HG03575 (cell line): ENCODE results near the gene LENG1.
"Not testable (repeated sequence)": the region's sequence is repeated elsewhere in the genome, so short reads cannot be mapped to it uniquely, and the experiment has no call there.

Source experiments
- ATAC-seq: cut with Tn5 transposase; IDR thresholded peaks from one replicate; pipeline ENCODE4 v1.9.1; 2021; ENCODE audit not compliant: unreplicated experiment, insufficient number of reproducible peaks, low FRiP score; ENCODE audit errors: extremely low read depth

The LENG1 gene

DNA sequence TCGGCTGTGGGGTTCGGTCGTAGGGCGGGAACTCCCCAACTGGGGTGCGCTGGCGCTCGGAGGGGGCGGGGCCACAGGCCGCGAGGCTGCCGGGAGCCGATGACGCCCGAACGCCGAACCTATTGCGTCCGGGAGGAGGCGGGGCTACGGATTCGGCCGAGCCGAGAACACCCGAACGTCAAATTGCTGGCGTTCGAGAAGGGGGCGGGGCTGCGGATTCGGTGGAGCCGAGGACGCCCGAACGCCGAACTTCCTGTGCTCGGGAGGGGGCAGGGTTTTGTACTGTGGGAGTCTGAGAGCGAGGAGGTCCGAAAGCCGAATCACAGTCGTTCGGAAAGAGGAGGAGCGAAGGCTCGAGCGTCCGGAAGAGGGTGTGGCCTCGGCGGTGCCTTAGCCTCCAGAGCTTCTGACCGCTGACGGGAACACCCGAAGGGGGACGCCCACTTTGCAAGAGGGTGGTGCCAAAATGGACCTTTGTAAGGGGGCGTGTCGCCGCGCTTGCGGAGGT is 31.0 kb upstream of the LENG1 start:
- peak; percentile 23 for ATAC-seq

DNA sequence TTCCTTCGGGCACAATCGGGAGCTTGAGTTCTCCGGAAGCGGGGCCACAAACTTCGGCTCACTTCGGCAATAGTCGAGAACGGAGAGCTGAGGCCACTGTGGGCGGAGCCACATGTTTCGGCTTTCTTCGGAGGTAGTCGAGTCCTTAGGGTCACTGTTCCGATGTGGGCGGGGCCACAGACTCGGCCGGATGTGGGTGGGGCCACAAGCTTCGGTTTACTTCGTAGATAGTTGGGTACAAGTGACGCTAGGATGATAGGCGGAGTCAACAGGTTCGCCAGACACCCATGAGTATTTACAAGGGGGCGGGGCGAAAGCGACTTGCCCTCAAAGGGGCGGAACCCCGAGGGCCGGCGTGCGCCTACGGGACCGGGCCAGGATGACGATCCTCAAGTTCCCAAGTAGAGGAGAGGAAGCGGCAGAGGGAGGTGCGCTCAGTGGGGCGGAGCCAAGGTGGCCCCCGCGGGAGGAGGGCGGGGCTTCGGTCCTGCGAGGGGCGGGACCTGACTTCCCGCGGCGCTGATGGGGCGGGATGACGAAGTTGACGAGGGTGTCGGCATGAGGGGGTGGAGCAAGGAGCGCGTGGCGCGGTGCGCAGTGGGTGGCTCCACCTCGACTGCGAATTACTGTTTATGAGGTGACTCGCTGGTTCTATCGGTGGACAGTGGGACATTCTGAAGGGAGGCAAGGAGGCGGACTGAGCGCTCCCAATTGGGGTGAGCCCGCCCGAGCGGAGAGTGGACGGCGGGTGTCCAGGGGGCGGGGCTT is 30.4 kb upstream of the LENG1 start:
- ATAC-seq, result peak; percentile 36

- ATAC-seq, result no peak
These were observed 29.7 kb upstream of the LENG1 start, which contains the start of gene MBOAT7 for GRCh38 chr19:54189145-54189734. TSS of gene MBOAT7 (minus strand) at chr19:54189580. CDS start at chr19:54188508, 1,072 bp downstream.

DNA sequence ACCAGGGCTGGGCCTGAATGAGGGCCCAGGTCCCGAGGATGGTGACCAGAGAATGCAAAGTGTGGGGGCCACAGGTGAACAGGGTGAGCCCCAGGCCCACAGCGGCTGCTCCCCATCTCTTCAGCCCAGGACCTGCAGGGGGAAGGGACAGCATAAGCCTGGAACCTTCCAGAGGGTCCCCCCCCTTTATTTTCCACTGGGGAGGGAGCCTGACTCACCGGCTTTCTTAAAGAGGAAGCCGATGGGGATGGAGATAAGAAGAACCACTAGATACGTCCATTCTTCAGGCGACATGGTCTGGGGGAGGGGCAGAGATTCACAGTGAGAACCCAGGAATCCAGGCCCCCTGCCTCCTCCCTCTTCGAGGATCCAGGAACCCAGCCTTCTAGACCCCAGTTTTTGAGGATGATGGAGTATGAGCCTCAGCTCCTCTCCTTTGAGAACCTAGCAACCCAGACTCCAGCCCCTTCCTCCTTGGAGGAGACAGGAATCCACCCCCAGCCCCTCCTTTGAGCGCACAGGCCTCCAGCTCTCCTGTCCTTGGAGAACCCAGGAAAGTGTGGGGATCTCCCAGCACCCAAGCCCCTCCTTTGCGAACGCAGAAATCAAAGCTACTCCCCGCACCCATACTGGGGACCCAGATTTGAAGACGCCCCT is 28.8 kb upstream of the LENG1 start:
- ATAC-seq, result no peak

GRCh38 chr19:54186934-54187381 is 27.4 kb upstream of the LENG1 start:
- ATAC-seq, result no peak

DNA sequence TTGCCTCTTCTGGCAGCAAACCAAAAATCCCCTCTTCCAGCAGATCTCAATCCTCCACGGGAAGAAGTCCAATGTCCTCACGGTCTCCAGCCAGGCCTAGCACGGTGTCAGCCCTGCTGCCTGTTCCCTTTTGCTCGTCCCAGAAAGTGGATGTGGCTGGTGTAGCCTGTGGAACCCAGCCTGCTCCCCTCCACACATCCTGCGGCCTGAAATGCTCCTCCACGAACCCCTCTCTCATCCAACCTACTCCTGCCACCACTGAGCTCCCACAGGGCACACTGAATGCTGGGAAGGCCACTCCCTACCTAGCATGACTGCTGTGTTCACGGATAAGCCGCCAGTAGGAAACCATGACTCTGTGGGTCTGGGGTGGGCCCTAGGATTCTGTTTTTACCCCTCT is 26.8 kb upstream of the LENG1 start:
- no peak for ATAC-seq

DNA sequence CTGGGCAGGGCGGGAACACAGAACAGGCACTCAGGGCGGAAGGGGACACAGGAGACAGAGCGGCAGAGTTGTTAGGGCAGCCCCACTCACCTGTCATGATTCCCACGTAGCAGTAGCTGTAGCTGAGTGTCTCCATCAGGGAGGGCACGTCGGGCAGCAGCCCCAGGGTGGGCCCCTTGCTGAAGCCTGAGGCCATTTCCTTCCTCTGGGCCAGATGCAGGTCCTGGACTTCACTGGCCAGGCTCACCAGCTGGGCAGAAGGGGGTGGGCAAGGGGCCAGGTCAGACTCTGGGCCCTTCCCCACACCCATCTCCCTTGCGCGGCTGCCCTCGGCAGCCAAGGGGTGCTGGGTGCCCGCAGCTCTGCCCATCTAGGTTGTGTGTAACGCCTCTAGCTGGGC is 23.9 kb upstream of the LENG1 start:
- ATAC-seq, result no peak

DNA sequence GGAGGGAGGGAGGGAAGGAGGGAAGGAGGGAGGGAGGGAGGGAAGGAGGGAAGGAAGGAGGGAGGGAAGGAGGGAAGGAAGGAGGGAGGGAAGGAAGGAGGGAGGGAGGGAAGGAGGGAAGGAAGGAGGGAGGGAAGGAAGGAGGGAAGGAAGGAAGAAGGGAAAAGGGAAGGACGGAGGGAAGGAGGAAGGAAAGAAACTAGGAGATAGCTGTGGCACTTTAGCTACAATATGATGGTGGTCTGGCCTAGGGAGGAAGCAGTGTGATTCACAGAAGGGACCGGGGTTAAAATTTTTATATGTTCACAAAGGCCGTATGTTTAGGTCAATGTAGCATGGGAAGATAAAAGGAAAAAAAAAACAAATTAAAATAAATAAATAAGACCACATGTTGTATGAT is 22.4 kb upstream of the LENG1 start:
- ATAC-seq, result not testable (repeated sequence)

DNA sequence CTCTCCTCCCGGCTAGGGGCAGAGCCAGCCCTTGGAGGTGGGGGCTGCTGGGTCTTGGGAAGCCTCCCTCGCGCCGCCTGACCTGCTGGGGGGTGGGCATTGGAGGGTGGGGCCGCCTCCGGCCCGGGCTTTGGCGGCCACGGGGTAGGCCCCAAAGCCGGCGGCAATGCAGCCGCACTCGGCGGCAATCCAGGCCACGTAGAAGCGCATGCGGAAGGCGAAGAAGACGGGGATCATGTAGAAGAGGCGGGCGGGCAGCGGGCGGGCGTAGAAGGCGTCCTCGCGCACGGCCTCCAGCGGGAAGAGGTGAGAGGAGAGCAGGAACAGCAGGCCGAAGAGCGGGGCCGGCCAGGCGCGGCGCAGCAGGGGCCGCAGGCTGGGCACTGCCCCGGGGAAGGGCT is 21.2 kb upstream of the LENG1 start:
- no peak for ATAC-seq

DNA sequence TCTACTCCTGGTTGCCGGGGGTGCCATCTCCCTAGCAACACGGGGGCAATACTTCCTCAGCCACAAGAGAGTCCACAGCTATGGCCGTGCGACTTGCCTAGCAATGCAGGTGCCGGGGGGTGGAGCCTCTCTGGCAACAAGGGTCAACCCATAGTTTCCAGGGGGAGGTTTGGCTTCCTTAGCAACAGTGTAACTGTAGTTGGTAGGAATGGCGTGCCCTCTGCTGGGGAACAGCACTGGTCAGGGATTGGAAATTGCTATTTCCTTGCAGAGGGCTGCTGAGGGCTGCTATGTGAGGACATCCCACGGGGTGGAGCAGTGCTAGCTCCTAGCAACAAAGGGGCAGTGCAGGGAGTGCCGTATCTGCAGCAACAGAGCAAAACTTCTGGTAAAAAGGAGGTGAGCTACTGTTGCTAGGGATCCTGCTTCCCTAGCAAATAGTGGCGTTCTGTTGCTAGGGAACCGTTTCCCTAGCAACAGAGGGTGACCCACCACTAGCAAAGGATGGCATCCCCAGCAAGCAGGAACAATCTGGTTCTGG is 20.5 kb upstream of the LENG1 start:
- no peak for ATAC-seq

DNA sequence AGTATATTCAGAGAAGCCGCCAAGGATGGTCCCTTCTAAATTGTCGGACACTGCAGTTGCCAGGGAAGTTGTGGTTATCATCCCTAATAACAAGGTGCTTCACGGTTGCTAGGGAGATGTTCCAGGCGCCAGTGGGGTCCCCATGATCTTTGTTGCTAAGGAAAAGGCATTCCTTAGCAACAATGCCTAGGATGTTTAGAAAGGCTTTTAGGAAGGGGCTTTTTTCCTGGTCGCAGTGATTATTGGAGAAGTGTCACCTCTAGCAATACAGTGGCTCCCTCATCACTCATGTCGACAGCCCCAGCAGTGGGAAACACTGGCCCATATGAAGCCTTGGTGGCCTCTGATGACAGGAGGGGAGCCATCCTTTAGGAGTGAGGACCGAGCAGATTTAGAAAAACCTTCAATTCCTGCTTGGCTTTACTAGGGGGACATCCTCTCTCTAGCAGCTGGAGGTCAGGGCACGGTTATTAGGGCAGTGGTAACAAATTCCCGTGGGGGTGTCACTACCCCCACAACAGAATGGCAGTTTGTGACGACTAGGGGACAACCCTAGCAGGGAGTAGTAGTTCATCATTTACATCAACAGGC is 19.8 kb upstream of the LENG1 start:
- no peak for ATAC-seq

GRCh38 chr19:54178581-54179261 is 19.2 kb upstream of the LENG1 start:
- no peak for ATAC-seq

DNA sequence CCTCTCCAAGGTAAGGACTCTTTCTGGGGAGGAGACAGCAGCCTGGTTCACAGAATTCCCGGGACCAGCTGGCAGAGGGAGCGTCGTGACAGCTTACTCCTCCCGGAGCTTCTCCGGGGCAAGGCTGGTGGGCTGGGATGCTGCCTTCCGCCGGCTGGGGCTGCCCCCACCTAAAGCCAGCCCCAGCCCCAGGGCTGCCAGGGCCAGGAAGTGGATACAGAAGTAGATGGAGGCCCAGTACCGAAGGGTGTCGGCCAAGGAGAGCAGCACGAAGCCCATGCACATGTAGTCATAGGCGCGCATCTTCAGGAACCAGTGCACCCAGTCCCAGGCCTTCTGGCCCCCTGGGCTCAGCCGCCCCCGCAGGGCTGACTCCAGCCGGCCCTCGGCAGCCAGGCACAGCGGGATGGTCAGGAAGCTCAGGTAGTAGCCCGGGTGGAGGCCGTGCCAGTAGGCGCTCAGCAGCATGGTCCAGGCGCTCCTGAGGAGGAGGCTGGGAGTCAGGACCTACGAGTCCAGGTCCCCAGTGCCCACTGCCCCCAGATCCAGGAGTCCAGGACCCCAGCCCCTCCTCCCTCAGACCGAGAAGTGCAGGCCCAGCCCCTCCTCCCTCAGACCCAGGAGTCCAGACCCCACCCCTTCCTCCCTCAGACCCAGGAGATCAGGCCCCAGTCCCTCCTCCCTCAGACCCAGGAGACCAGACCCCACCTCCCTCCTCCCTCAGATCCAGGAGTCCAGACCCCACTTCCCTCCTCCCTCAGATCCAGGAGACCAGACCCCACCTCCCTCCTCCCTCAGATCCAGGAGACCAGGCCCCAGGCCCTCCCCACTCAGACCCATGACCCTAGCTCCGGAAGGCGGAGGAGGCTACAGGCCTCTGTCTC is 14.7 kb upstream of the LENG1 start:
- no peak for ATAC-seq

DNA sequence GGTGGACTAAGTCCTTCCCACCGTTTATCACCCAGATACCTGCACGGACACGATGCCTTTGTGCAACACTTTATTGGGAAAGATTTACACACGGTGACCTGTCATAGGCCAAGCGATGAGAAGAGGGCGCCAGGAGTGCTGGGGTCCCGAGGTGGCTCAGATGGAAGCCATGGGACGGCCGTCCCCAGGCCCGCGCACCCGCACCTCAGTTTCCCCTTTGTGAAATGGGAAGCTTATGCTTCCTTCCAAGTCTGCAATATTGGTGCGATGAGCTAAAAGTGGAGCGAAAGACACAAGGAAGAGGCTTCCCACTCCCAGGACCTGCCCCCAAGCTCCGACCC is 13.8 kb upstream of the LENG1 start:
- no peak for ATAC-seq

DNA sequence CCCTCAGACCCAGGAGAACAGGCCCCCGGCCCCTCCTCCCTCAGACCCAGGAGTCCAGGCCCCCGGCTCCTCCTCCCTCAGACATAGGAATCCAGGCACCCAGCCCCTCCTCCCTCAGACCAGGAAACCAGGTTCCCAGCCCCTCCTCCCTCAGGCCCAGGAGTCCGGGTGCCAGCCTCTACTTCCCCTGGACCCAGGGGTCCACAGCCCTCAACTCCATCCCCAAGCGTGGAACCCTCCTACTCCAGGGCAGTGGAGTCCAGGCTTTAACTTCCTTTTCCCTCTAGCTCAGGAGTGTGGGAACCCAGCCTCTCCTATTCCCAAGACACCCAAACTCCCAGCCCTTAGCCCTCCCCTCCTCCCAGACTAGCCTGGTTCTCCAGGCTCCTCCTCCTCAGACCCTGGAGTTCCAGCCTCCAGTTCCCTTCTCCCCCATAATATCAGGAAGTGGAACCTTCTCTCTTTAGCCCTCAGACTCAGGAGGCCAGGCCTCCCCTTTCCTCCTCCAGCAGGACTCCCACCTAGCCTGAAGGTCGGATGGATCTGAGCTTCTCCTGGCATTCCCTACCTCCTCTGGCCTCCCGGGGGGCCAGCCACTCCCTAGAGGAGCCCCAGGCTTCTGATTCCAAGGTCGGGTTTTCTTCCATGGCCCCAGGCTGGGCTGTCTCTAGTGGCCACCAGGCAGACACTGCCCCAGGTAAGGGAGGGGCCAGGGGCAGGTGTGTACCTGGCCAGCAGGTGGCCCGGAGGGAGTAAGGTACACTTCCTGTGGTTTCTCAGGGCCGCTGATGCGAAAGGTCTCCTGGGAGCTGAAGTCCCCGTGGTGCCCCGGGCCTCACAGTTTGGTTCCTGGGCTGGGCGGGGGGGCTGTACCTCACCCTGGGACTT is 13.2 kb upstream of the LENG1 start, which contains the start of gene TMC4:
TSS of gene TMC4 (minus strand) at position 690 of the 888 bp plus-strand sequence. CDS start at position 647, 43 bp downstream.
- ATAC-seq, result no peak

- ATAC-seq, result not testable (repeated sequence)
These were observed 12.4 kb upstream of the LENG1 start for GRCh38 chr19:54171736-54172431.
